Tibial nerve (tissue), 4 donors: ENCODE results near the gene CYB561A3.

Source experiments
- CTCF ChIP-seq, 5 experiments: fragments of 200-600 bp in 3 of 5; fragments of 450-650 bp in 2 of 5; sonication (generic) in 3 of 5; IDR thresholded peaks; one replicate each; pipeline ENCODE4 v1.5.1; 2016 to 2019; ENCODE audit warnings: antibody characterized with exemption in 5 of 5, mild to moderate bottlenecking in 3 of 5, moderate library complexity in 2 of 5
- EP300 ChIP-seq, 2 donors: sonication (generic); formaldehyde crosslinking; IDR thresholded peaks; one replicate each; pipeline ENCODE4 v1.6.1; 2017; ENCODE audit warnings: antibody characterized with exemption in 2 of 2, mild to moderate bottlenecking in 1 of 2

DNA sequence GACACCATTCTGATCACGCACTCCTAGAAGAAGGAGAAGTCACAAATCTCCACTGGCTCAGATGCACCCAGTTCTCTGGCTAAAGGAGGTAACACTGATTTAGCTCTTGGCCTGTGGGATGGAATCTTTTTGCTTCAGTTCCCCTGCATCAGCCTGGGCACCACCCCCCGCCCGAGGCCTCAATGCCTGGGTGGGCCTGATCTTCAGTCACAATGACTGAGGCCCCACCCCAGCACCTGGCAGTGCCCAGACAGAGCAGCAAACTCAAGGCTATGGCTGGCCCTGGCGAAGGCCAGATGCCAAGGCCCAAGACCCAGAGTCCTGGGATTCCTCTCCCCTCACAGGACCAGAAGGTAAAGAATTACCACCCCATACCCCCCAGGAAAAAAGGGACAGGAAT lies 5.0 kb downstream of the CYB561A3 start:
- no peak for TF ChIP-seq CTCF (IDR thresholded peaks at IDR 0.05)
- TF ChIP-seq EP300 (IDR thresholded peaks at IDR 0.05): no peak
